Adipocyte (in vitro differentiated cells): ENCODE results near the gene CCT2.

Experiments used
- DNase-seq: peaks from one replicate; pipeline ENCODE4 v3.0.0-alpha.2; 2015; ENCODE audit warnings: low read depth
- H3K27me3 ChIP-seq: replicated peaks from 2 replicates; pipeline ENCODE4 v1.7.0; 2013; ENCODE audit warnings: mild to moderate bottlenecking, low read length, moderate library complexity; ENCODE audit not compliant: control insufficient read depth, insufficient read depth
- H3K36me3 ChIP-seq: 2 replicates; pipeline ENCODE4 v1.7.0; 2013; ENCODE audit warnings: low read length, mild to moderate bottlenecking, moderate library complexity; ENCODE audit not compliant: control insufficient read depth, insufficient read depth, severe bottlenecking
- H3K4me1 ChIP-seq: 2 replicates; pipeline ENCODE4 v1.7.0; 2013; ENCODE audit warnings: mild to moderate bottlenecking, low read length, moderate library complexity; ENCODE audit not compliant: control insufficient read depth, insufficient read depth
- H3K4me3 ChIP-seq: 2 replicates; pipeline ENCODE4 v1.7.0; 2013; ENCODE audit warnings: mild to moderate bottlenecking, low read length, moderate library complexity
- H3K9ac ChIP-seq: 2 replicates; pipeline ENCODE4 v1.7.0; 2013; ENCODE audit warnings: mild to moderate bottlenecking, low read length, moderate library complexity
- H3K9me3 ChIP-seq: 2 replicates; pipeline ENCODE4 v1.7.0; 2013; ENCODE audit warnings: mild to moderate bottlenecking, low read length, moderate library complexity; ENCODE audit not compliant: control insufficient read depth

The CCT2 gene

GRCh38 chr12:69585189-69586062 lies at the start of gene CCT2:
Gene CCT2 (plus strand): TSS chr12:69585459. CDS start chr12:69585522, 63 bp downstream.
- Histone ChIP-seq H3K36me3 (peaks cover 38% of the 10 kb centered on the region), H3K9ac (peak within 1 kb of the TSS; percentile 100), H3K9me3 (no peaks in the 10 kb centered on the region), H3K27me3 (no peaks in the 10 kb centered on the region), H3K4me3 (peak within 1 kb of the TSS; percentile 100), H3K4me1 (peaks cover 7% of the 10 kb centered on the region)
- peak; percentile 99 for DNase-seq

DNA sequence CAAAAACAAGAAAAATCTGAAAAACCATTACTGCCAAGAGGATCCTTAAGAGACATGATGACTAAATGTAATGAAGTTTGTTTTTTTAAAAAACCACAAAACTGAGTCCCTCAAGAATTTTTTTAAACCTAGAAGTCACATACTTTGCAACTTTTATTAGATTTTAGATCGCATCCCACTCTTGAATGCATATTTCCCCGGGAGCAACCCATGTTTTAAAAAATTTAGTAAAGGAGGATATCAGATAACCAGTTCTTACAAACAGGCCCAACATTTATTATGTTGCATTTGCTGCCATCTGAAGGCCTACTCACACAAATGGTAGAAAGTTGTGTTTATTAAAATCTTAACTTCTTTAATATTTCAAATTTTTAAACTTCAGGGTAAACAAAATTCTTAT lies 44.3 kb upstream of the CCT2 start:
- Histone ChIP-seq H3K4me3 (no peak overlapping the region), H3K9ac (peak overlapping the region; percentile 52), H3K36me3 (peaks cover 8% of the 10 kb centered on the region), H3K4me1 (peaks cover 11% of the 10 kb centered on the region), H3K27me3 (no peaks in the 10 kb centered on the region), H3K9me3 (no peaks in the 10 kb centered on the region)
- peak; percentile 75 for DNase-seq

- no peak overlapping the region for H3K4me3 ChIP-seq
- no peaks in the 10 kb centered on the region for H3K9me3 ChIP-seq
- H3K4me1 ChIP-seq, result peaks cover 11% of the 10 kb centered on the region
- DNase-seq, result no peak
- H3K36me3 ChIP-seq, result peaks cover 8% of the 10 kb centered on the region
- H3K9ac ChIP-seq, result no peak overlapping the region
- no peaks in the 10 kb centered on the region for H3K27me3 ChIP-seq
Observed at GRCh38 chr12:69544087-69544486, 41.2 kb upstream of the CCT2 start.

- H3K4me1 ChIP-seq, result peaks cover 11% of the 10 kb centered on the region
- DNase-seq, result no peak
- peaks cover 15% of the 10 kb centered on the region for H3K36me3 ChIP-seq
- no peak overlapping the region for H3K4me3 ChIP-seq
- H3K27me3 ChIP-seq, result no peaks in the 10 kb centered on the region
- no peaks in the 10 kb centered on the region for H3K9me3 ChIP-seq
- H3K9ac ChIP-seq, result no peak overlapping the region
Observed at GRCh38 chr12:69545081-69545480, 40.2 kb upstream of the CCT2 start.

DNA sequence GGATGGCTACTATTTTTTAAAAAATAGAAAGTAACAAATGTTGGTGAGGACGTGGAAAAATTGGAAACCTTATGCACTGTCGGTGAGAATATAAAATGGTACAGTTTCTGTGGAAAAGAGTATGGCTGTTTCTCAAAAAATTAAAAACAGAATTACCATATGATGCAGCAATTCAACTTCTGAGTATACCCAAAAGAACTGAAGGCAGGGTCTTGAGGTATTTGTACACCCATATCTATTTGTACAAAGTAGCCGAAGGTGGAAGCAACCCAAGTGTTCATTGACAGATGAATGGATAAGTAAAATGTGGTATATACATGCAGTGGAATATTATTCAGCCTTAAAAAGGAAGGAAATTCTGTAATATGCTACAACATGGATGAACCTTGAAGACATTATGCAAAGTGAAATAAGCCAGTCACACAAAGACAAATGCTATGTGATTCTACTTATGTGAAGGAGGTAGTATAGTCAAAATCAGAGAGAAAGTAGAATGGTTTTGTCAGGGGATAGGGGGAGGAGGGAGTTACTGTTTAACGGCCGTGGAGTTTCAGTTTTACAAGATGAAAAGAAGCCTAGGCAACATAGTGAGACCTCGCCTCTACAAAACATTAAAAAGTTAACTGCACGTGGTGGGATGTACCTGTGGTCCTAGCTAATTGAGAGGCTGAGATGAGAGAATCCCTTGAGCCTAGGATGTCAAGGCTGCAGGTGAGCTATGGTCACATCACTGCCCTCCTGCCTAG lies 38.4 kb upstream of the CCT2 start:
- no peaks in the 10 kb centered on the region for H3K4me1 ChIP-seq
- no peak overlapping the region for H3K9ac ChIP-seq
- no peaks in the 10 kb centered on the region for H3K27me3 ChIP-seq
- no peak for DNase-seq
- H3K4me3 ChIP-seq, result no peak overlapping the region
- peaks cover 15% of the 10 kb centered on the region for H3K36me3 ChIP-seq
- H3K9me3 ChIP-seq, result no peaks in the 10 kb centered on the region

DNA sequence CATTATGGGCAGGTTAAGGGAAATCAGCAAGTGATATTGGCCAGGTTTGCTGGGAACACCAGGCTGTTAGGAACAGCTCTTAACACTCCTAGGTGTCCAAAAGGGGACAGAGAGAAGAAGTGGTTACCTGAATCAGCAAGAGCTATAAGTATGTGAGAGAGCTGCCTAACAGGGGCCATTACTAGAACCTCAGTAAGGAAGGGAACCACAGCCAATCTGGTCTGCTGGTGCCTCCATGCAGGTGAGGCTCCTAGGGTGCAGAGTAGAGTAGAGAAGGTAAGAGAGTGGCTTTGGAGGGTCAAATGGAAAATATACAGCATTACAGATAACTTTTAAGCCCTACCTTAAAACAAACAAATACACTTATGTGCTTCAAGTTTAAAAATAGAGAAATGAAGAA lies 36.6 kb upstream of the CCT2 start:
- H3K9me3 ChIP-seq, result no peaks in the 10 kb centered on the region
- peaks cover 18% of the 10 kb centered on the region for H3K36me3 ChIP-seq
- no peak overlapping the region for H3K4me3 ChIP-seq
- H3K9ac ChIP-seq, result no peak overlapping the region
- DNase-seq, result no peak
- H3K27me3 ChIP-seq, result no peaks in the 10 kb centered on the region
- H3K4me1 ChIP-seq, result no peaks in the 10 kb centered on the region

DNA sequence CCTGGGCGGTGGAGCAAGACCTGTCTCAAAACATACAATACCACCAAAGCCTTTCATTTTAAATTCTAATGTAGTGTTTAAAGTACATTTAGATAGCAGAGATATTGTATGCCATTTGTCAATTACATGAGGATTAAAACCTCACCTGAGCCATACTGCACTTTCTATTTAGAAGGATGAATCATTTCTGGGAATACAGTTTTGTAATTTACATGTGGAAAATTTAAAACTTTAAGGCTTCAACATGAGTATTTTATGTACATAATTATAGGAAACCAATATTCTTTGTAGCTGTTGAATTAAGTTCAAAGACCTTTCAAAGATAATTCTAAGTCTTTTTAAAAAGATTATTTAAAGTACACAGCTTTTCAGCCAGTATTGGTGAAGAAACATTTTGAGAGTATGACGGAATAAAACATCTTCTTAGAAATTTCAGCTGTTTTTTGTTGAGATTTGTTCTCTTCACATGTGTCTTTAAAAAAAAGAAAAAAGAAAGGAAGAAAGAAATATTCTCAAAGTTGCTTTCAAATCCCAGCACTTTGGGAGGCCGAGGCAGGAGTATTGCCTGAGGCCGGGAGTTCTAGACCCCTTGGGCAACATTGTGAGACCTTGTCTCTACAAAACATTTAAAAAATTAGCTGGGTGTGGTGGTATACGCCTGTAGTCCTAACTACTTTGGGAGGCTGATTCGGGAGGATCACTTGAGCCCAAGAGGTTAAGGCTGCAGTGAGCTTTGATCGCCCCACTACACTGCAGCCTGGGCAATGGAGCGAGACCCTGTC lies 34.5 kb upstream of the CCT2 start:
- Histone ChIP-seq H3K9me3 (no peaks in the 10 kb centered on the region), H3K36me3 (peaks cover 10% of the 10 kb centered on the region), H3K4me3 (no peak overlapping the region)

DNA sequence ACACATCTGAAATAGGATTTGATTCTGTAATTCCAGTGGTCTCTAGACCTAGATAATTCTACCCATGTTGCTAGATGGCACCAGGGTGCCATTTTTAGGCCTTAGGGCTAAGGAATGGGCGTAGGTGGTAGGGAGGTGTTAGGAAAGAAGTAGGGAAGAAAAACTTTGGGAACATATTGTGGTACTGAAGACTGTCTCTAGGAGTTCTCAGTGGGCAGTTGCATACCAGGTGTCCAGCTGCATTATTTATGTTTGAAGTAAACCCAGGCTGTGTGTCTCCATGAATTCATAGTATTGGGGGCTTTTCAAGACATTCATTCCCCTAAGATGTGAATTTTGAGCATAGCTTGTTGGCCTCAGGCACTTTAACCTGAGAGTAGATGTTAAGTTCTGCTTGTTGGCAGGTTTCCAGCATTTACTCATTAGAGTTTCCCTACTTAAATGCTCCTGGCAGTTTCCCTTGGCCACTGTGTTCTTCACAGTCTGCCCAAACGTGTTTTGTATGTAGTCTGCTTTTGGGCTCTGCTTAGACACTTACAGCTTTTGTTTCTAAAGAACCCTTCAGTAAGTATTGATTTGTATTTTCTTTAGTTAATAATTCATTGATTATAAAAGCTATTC lies 31.5 kb upstream of the CCT2 start:
- Histone ChIP-seq H3K36me3 (peaks cover 10% of the 10 kb centered on the region), H3K27me3 (no peaks in the 10 kb centered on the region), H3K9ac (no peak overlapping the region), H3K4me3 (no peak overlapping the region), H3K9me3 (no peaks in the 10 kb centered on the region), H3K4me1 (peaks cover 15% of the 10 kb centered on the region)
- peak; percentile 58 for DNase-seq

More for the DNA sequence above, 34.5 kb upstream of the CCT2 start:
- no peak overlapping the region for H3K9ac ChIP-seq
- DNase-seq, result no peak
- peaks cover 10% of the 10 kb centered on the region for H3K4me1 ChIP-seq
- no peaks in the 10 kb centered on the region for H3K27me3 ChIP-seq

GRCh38 chr12:69555461-69555860 lies 29.8 kb upstream of the CCT2 start:
- Histone ChIP-seq H3K9ac (no peak overlapping the region), H3K9me3 (no peaks in the 10 kb centered on the region), H3K27me3 (no peaks in the 10 kb centered on the region), H3K4me3 (peak overlapping the region; percentile 21), H3K36me3 (peaks cover 3% of the 10 kb centered on the region), H3K4me1 (peaks cover 15% of the 10 kb centered on the region)
- peak; percentile 77 for DNase-seq

GRCh38 chr12:69556383-69556782 lies 28.9 kb upstream of the CCT2 start:
- no peak for DNase-seq
- Histone ChIP-seq H3K9ac (no peak overlapping the region), H3K36me3 (peaks cover 3% of the 10 kb centered on the region), H3K4me1 (peaks cover 15% of the 10 kb centered on the region), H3K4me3 (no peak overlapping the region), H3K27me3 (no peaks in the 10 kb centered on the region), H3K9me3 (no peaks in the 10 kb centered on the region)
